ENCODE results near the gene ABCC3.

DNA sequence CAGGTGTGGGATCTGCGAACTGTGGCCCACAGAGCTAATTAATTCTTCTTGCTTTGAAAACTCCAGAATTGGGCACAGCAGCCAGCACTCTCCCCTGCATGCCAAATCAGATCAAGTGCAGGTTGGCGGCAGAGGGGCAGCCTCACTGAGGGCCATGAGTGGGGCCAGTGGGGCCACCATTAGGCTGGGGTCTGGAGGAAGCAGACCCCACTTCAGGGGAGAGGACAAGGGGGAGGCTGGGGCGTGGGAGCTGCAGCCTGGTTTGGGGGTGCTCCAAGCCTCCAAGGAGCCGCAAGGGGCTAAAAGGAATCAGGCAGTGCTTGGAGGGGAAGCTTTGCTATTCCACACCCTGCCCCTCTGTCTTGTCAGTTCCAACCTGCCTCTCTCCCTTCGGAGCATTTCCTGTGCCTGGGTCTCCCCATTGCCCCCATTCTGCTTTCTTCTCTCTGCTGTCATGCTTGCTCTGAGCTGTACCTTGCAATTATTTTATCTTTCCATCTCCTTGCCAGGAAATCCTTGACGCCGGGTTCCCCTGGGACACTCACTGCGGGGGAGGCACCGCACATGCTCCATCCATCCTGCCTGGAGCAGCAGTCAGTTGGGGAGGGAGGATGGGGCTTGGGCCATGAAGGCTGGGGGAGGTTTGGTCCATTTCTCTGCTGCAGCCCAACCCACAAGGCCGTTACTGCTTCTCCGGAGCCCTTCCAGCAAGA is 3.3 kb upstream of the ABCC3 start:
- TF ChIP-seq ARNT (IDR thresholded peaks at IDR 0.05) (no peak), HDGF (IDR thresholded peaks at IDR 0.05; ENCODE audit: borderline replicate concordance) (no peak), FOXA1 (IDR thresholded peaks at IDR 0.05) (no peak), FOXM1 (IDR thresholded peaks at IDR 0.05; ENCODE audit: borderline replicate concordance) (no peak), ELF4 (IDR thresholded peaks at IDR 0.05) (no peak), SP1 (IDR thresholded peaks at IDR 0.05) (no peak), FOXK2 (IDR thresholded peaks at IDR 0.05) (no peak), CTBP1 (IDR thresholded peaks at IDR 0.05; ENCODE audit: borderline replicate concordance) (no peak), PKNOX1 (IDR thresholded peaks at IDR 0.05) (no peak)

Data from HEK293T (cell line).